ENCODE results near the gene FANCF.

DNA sequence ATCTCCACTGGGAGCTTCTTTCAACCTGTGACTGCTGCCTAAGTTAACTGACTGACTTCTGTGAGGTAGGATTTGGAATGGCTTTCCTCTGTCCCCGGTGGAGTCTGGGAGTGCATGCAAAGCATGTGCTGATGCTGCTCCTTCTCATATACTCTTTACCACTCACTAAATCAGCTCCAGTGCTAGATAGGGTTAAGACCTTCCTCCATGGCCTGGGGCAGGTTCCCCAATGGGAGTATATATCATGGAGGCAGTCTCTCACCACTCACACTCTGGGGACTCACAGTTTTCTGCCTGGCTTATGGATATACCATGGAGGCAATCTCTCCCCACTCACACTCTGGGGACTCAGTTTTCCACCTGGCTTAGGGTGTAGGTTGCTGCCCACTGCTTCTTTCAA lies 10.1 kb upstream of the FANCF start:
- TF ChIP-seq, protein P1, sequence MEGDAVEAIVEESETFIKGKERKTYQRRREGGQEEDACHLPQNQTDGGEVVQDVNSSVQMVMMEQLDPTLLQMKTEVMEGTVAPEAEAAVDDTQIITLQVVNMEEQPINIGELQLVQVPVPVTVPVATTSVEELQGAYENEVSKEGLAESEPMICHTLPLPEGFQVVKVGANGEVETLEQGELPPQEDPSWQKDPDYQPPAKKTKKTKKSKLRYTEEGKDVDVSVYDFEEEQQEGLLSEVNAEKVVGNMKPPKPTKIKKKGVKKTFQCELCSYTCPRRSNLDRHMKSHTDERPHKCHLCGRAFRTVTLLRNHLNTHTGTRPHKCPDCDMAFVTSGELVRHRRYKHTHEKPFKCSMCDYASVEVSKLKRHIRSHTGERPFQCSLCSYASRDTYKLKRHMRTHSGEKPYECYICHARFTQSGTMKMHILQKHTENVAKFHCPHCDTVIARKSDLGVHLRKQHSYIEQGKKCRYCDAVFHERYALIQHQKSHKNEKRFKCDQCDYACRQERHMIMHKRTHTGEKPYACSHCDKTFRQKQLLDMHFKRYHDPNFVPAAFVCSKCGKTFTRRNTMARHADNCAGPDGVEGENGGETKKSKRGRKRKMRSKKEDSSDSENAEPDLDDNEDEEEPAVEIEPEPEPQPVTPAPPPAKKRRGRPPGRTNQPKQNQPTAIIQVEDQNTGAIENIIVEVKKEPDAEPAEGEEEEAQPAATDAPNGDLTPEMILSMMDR (IDR thresholded peaks at IDR 0.05), result no peak
- TF ChIP-seq POLR2A (IDR thresholded peaks at IDR 0.05), result no peak

Measured in Peyer's patch (tissue), 4 donors.